GM06990 (cell line): ENCODE measurements around the gene ABI3BP.

ENCODE experiments used
- DNase-seq: peaks from one replicate; pipeline ENCODE4 v3.0.0-alpha.2; 2011; ENCODE audit not compliant: insufficient read length; ENCODE audit errors: extremely low read depth
- H3K27me3 ChIP-seq: replicated peaks from 2 replicates; pipeline ENCODE4 v1.6.0; 2011; ENCODE audit warnings: low read length; ENCODE audit not compliant: control insufficient read depth, insufficient read depth
- H3K36me3 ChIP-seq: 2 replicates; pipeline ENCODE4 v1.5.1; 2011; ENCODE audit warnings: low read length; ENCODE audit not compliant: control insufficient read depth, insufficient read depth
- H3K4me3 ChIP-seq: replicated peaks from 2 replicates; pipeline ENCODE4 v1.5.1; 2011; ENCODE audit warnings: low read depth, mild to moderate bottlenecking, control low read depth, low read length
- CTCF ChIP-seq: IDR thresholded peaks from 2 replicates; pipeline ENCODE4 v1.5.1; 2011; ENCODE audit warnings: low read length, control low read depth, mild to moderate bottlenecking, inconsistent platforms; ENCODE audit not compliant: insufficient read depth, poor library complexity, severe bottlenecking

ABI3BP gene

GRCh38 chr3:100725935-100726513 is 267.2 kb downstream of the ABI3BP start:
- no peak for TF ChIP-seq CTCF
- peaks cover 8% of the 10 kb centered on the region for H3K36me3 ChIP-seq
- no peaks in the 10 kb centered on the region for H3K27me3 ChIP-seq
- no peak for DNase-seq
- no peak overlapping the region for H3K4me3 ChIP-seq

- Histone ChIP-seq H3K4me3 (no peak overlapping the region), H3K27me3 (no peaks in the 10 kb centered on the region), H3K36me3 (peaks cover 7% of the 10 kb centered on the region)
- no peak for DNase-seq
- TF ChIP-seq CTCF: no peak
These were observed 272.8 kb downstream of the ABI3BP start for GRCh38 chr3:100720426-100720825.

DNA sequence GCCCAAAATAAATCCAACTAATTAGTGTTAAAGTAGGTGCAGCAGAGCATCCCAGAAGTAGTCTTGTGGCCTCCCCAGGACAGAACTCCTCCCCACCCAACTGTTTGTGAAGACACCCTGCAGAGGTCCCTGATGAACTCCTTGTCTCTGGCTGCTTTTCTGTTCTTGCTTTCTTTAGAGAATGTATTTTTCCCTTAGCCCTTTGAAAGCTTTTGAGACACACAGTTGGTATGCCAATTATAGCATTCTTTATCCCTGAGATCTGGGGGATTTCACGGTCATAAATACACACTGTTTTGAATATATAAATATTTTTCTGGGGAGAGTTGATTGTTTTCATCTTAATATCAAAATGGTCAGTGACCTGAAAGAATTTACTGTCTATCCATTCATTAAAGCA is 274.1 kb downstream of the ABI3BP start:
- peaks cover 12% of the 10 kb centered on the region for H3K36me3 ChIP-seq
- DNase-seq: no peak

DNA sequence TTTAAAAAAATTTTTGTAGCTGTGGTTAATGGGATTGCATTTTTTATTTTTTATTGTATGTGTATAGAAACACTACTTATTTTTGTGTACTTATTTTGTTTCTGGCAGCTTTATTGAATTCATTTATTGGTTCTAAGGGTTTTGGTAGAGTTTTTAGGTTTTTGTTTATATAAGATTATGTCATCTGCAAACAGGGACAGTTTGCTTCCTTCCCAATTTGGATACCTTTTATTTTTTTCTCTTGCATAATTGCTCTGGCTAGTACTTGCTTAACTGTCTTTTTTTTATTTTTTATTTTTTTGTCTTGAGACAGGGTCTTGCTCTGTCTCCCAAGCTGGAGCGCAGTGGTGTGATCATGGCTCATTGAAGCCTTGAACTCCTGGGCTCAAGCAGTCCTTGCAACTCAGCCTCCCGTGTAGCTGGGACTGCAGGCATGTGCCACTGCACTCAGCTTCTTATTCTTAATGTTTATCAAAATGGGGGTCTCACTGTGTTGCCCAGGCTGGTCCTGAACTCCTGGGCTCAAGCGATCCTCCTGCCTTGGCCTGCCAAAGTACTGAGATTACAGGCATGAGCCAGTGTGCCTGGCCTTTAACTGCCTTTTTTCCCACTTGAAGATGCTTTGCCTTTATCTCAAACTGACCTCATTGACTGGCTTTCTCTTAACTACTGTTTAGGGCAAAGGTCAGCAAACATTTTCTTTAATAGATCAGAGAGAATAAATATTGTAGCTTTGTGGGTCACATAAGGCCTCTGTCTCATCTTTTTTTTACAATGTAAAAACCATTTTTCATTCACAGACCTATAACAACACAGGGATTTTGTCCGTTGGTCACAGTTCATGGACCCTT is 275.4 kb downstream of the ABI3BP start:
- Histone ChIP-seq H3K4me3 (no peak overlapping the region), H3K27me3 (no peaks in the 10 kb centered on the region), H3K36me3 (peaks cover 12% of the 10 kb centered on the region)
- DNase-seq: no peak
- no peak for TF ChIP-seq CTCF

More for the DNA sequence above, 274.1 kb downstream of the ABI3BP start:
- Histone ChIP-seq H3K27me3 (no peaks in the 10 kb centered on the region), H3K4me3 (no peak overlapping the region)
- TF ChIP-seq CTCF: no peak

- Histone ChIP-seq H3K36me3 (peaks cover 12% of the 10 kb centered on the region), H3K27me3 (no peaks in the 10 kb centered on the region), H3K4me3 (no peak overlapping the region)
- TF ChIP-seq CTCF: no peak
- no peak for DNase-seq
These were observed 276.2 kb downstream of the ABI3BP start for GRCh38 chr3:100717063-100717462.
